ENCODE measurements around the gene MAD1L1. TPM values are rescaled to one million over a fixed set of nuclear protein-coding genes. Genes with fewer than 3 reads are reported as not detected.
A peak's percentile ranks its signal among the peaks of the same experiment; 100 is the strongest.

Gene MAD1L1
- total and polyA plus RNA-seq, 4 donors: 29.3 to 44.1 (median 35.8) TPM

DNA sequence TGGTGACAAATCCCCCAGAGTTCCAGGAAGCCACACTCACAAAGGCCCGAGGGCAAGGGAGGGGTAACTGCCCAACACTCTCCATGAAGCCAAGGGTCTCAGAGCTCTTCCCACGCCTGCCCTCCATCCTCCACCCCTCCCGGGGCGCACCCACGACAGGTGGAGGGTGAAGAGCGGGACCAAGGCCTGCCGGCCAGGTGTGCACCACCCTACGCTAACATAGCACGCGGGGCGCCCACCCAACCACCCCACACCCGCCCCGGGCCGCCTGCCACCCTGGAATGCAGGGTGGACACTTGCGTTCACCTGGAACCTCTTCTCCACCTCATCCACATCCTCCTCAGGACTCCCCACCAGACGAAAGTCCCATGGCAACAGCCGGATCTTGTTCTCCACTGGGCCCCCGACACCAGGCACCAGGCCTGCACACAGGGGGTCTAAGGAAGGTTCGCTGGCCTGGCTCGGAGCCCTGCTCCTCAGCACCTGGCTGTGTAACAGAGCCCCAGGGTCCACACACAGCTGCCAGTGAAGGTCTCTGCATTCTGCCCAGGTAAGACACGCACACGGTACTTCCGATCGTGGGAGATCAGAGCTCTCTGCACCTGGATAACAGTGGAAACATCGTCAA, 32.7 kb downstream of the MAD1L1 start:
- no peaks in the 10 kb centered on the region for H3K27me3 ChIP-seq (ENCODE audit: control insufficient read depth, insufficient read depth, low read length)
- H3K9me3 ChIP-seq (ENCODE audit: control insufficient read depth, insufficient read depth, low read length): peaks cover 2% of the 10 kb centered on the region
- no peak for DNase-seq (ENCODE audit: low read depth in 4 of 6, low spot score in 6 of 6)
- H3K4me1 ChIP-seq (ENCODE audit: control insufficient read depth, insufficient read depth, low read length): peaks cover 50% of the 10 kb centered on the region
- WGBS (ENCODE audit: insufficient coverage): 94% methylated on average over 24 of the region's 25 CpGs
- H3K4me3 ChIP-seq (ENCODE audit: low read depth, low read length): no peak overlapping the region
- peaks cover 65% of the 10 kb centered on the region for H3K36me3 ChIP-seq (ENCODE audit: control insufficient read depth, insufficient read depth, low read length)
- H3K27ac ChIP-seq (ENCODE audit: low read depth, low read length): no peak overlapping the region

- H3K36me3 ChIP-seq (ENCODE audit: control insufficient read depth, insufficient read depth, low read length): peaks cover 65% of the 10 kb centered on the region
These were observed 33.2 kb downstream of the MAD1L1 start for GRCh38 chr7:2199528-2199927.

DNA sequence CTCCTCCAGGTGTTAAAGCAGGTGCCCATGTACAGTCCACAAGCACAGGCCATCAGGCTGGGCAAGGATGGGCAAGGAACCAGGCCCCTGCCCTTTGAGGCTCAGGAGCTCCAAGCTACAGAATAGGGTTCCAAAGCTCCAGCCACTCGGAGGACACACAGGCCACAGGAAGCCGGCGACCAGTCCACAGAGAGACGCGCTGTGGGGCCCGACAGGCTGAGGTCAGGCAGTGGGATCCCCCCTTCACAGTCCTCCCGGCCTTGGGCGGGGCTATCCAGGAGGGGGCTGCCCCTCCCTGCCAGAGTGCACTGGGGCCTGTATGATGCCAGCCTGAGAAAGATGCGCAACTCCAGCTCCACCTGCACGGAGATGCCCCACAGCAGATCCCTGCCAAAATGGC, 34.0 kb downstream of the MAD1L1 start:
- 93% methylated on average over 10 of the region's 10 CpGs for WGBS (ENCODE audit: insufficient coverage)
- peaks cover 47% of the 10 kb centered on the region for H3K4me1 ChIP-seq (ENCODE audit: control insufficient read depth, insufficient read depth, low read length)
- no peak overlapping the region for H3K27ac ChIP-seq (ENCODE audit: low read depth, low read length)
- H3K9me3 ChIP-seq (ENCODE audit: control insufficient read depth, insufficient read depth, low read length): peaks cover 4% of the 10 kb centered on the region
- no peaks in the 10 kb centered on the region for H3K27me3 ChIP-seq (ENCODE audit: control insufficient read depth, insufficient read depth, low read length)
- no peak for DNase-seq (ENCODE audit: low read depth in 4 of 6, low spot score in 6 of 6)
- H3K36me3 ChIP-seq (ENCODE audit: control insufficient read depth, insufficient read depth, low read length): peaks cover 65% of the 10 kb centered on the region
- H3K4me3 ChIP-seq (ENCODE audit: low read depth, low read length): no peak overlapping the region

More at GRCh38 chr7:2199528-2199927, 33.2 kb downstream of the MAD1L1 start:
- Histone ChIP-seq H3K27ac (ENCODE audit: low read depth, low read length) (no peak overlapping the region), H3K4me1 (ENCODE audit: control insufficient read depth, insufficient read depth, low read length) (peaks cover 50% of the 10 kb centered on the region), H3K9me3 (ENCODE audit: control insufficient read depth, insufficient read depth, low read length) (peaks cover 4% of the 10 kb centered on the region), H3K4me3 (ENCODE audit: low read depth, low read length) (no peak overlapping the region), H3K27me3 (ENCODE audit: control insufficient read depth, insufficient read depth, low read length) (no peaks in the 10 kb centered on the region)
- DNase-seq (ENCODE audit: low read depth in 4 of 6, low spot score in 6 of 6): no peak
- 88% methylated on average over 16 of the region's 16 CpGs for WGBS (ENCODE audit: insufficient coverage)

GRCh38 chr7:2198206-2198605, 34.5 kb downstream of the MAD1L1 start:
- H3K36me3 ChIP-seq (ENCODE audit: control insufficient read depth, insufficient read depth, low read length): peaks cover 67% of the 10 kb centered on the region
- WGBS (ENCODE audit: insufficient coverage): 84% methylated on average over 14 of the region's 15 CpGs
- no peak overlapping the region for H3K4me3 ChIP-seq (ENCODE audit: low read depth, low read length)
- H3K27me3 ChIP-seq (ENCODE audit: control insufficient read depth, insufficient read depth, low read length): no peaks in the 10 kb centered on the region
- DNase-seq (ENCODE audit: low read depth in 4 of 6, low spot score in 6 of 6): no peak
- peaks cover 4% of the 10 kb centered on the region for H3K9me3 ChIP-seq (ENCODE audit: control insufficient read depth, insufficient read depth, low read length)
- H3K27ac ChIP-seq (ENCODE audit: low read depth, low read length): no peak overlapping the region
- H3K4me1 ChIP-seq (ENCODE audit: control insufficient read depth, insufficient read depth, low read length): peaks cover 44% of the 10 kb centered on the region

GRCh38 chr7:2197436-2198155, 35.1 kb downstream of the MAD1L1 start:
- Histone ChIP-seq H3K27me3 (ENCODE audit: control insufficient read depth, insufficient read depth, low read length) (no peaks in the 10 kb centered on the region), H3K4me3 (ENCODE audit: low read depth, low read length) (no peak overlapping the region), H3K9me3 (ENCODE audit: control insufficient read depth, insufficient read depth, low read length) (peaks cover 4% of the 10 kb centered on the region), H3K36me3 (ENCODE audit: control insufficient read depth, insufficient read depth, low read length) (peaks cover 67% of the 10 kb centered on the region), H3K27ac (ENCODE audit: low read depth, low read length) (no peak overlapping the region), H3K4me1 (ENCODE audit: control insufficient read depth, insufficient read depth, low read length) (peaks cover 41% of the 10 kb centered on the region)
- DNase-seq (ENCODE audit: low read depth in 4 of 6, low spot score in 6 of 6): no peak
- 87% methylated on average over 18 of the region's 21 CpGs for WGBS (ENCODE audit: insufficient coverage)

GRCh38 chr7:2196381-2197378, 36.1 kb downstream of the MAD1L1 start:
- peak in 1 of 6 donors; percentile 23 for DNase-seq (ENCODE audit: low read depth in 4 of 6, low spot score in 6 of 6)
- peaks cover 32% of the 10 kb centered on the region for H3K4me1 ChIP-seq (ENCODE audit: control insufficient read depth, insufficient read depth, low read length)
- H3K9me3 ChIP-seq (ENCODE audit: control insufficient read depth, insufficient read depth, low read length): peaks cover 4% of the 10 kb centered on the region
- no peak overlapping the region for H3K4me3 ChIP-seq (ENCODE audit: low read depth, low read length)
- no peaks in the 10 kb centered on the region for H3K27me3 ChIP-seq (ENCODE audit: control insufficient read depth, insufficient read depth, low read length)
- H3K36me3 ChIP-seq (ENCODE audit: control insufficient read depth, insufficient read depth, low read length): peaks cover 60% of the 10 kb centered on the region
- no peak overlapping the region for H3K27ac ChIP-seq (ENCODE audit: low read depth, low read length)
- WGBS (ENCODE audit: insufficient coverage): 71% methylated on average over 28 of the region's 32 CpGs

DNA sequence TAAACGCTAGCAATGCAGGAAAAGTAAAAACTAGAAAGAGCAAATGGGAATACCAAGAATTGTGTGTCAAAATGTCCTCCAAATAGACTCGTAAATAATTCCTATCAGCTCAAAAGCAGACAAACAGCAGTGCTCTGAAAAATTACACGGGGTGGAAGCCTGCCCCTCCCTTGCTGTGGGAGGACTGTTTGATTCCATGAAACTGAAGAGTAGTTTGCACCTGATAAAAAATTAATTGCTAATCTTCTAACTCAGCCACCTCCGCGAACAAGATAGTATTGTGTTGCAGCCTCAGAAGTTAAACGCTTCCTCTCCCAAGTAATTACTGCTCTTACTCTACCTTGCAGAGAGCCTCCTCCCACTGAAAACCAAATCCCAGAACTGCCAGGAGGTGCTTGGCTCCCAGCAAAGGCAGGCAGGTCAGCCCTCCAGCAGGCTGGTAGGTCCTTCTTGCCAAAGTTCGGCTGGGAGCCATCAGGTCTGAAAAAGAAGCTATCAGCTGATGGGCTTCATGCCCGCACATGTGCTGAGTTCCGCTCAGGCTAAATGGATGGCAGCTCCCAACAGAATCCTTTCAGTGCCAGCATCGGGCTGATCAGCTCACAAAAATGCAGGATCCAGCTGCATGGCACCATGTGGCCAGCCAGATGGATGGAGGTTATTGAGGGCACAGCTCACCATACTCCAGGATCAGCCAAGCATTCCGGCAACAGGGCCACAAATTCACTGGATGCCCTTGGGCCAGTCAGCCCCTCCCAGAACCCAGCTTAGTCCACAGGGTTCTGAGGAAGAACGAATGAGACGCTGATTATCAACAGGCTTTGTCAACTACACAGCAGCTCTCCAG, 37.1 kb downstream of the MAD1L1 start:
- H3K27me3 ChIP-seq (ENCODE audit: control insufficient read depth, insufficient read depth, low read length): no peaks in the 10 kb centered on the region
- H3K9me3 ChIP-seq (ENCODE audit: control insufficient read depth, insufficient read depth, low read length): peaks cover 4% of the 10 kb centered on the region
- 62% methylated on average over 10 of the region's 13 CpGs for WGBS (ENCODE audit: insufficient coverage)
- H3K36me3 ChIP-seq (ENCODE audit: control insufficient read depth, insufficient read depth, low read length): peaks cover 51% of the 10 kb centered on the region
- no peak overlapping the region for H3K4me3 ChIP-seq (ENCODE audit: low read depth, low read length)
- H3K4me1 ChIP-seq (ENCODE audit: control insufficient read depth, insufficient read depth, low read length): peaks cover 32% of the 10 kb centered on the region
- H3K27ac ChIP-seq (ENCODE audit: low read depth, low read length): no peak overlapping the region
- peak in 4 of 6 donors; percentile 46 to 90 (median 72) for DNase-seq (ENCODE audit: low read depth in 4 of 6, low spot score in 6 of 6)

- no peak for DNase-seq (ENCODE audit: low read depth in 4 of 6, low spot score in 6 of 6)
- Histone ChIP-seq H3K4me3 (ENCODE audit: low read depth, low read length) (no peak overlapping the region), H3K4me1 (ENCODE audit: control insufficient read depth, insufficient read depth, low read length) (peaks cover 34% of the 10 kb centered on the region), H3K27ac (ENCODE audit: low read depth, low read length) (no peak overlapping the region), H3K9me3 (ENCODE audit: control insufficient read depth, insufficient read depth, low read length) (peaks cover 5% of the 10 kb centered on the region), H3K27me3 (ENCODE audit: control insufficient read depth, insufficient read depth, low read length) (no peaks in the 10 kb centered on the region), H3K36me3 (ENCODE audit: control insufficient read depth, insufficient read depth, low read length) (peaks cover 32% of the 10 kb centered on the region)
- WGBS (ENCODE audit: insufficient coverage): 83% methylated on average over 12 of the region's 19 CpGs
These were observed 39.0 kb downstream of the MAD1L1 start for GRCh38 chr7:2193575-2194305.

Data from spinal cord (tissue), 10 donors.